PC-3 (cell line): Measurements from ENCODE around the gene APBB2. TPM values are rescaled to one million over a fixed set of nuclear protein-coding genes. Genes with fewer than 3 reads are reported as not detected.

Source experiments
- ATAC-seq: fragments of 200-7000 bp; cut with Tn5 transposase; 2 replicates; pipeline ENCODE4 v1.9.1; 2020; ENCODE audit warnings: mild to moderate bottlenecking, moderate library complexity
- BruUV-seq: library from RNA; stranded (reverse); fragments of 400-500 nt; replicated peaks from 2 replicates; lab custom pipeline; 2021; lab: Mats Ljungman, UMichigan
- CTCF ChIA-PET: fragments of 300-600 bp; sonication (Branson Sonifier 250); formaldehyde crosslinking; loops from one replicate; lab custom pipeline; 2022; ENCODE audit warnings: antibody characterized with exemption; lab: Charles Lee
- POLR2A ChIA-PET: fragments of 300-600 bp; sonication (Branson Sonifier 250); formaldehyde crosslinking; loops from one replicate; lab custom pipeline; 2022; ENCODE audit warnings: antibody characterized with exemption; ENCODE audit not compliant: unreplicated experiment; lab: Charles Lee
- DNase-seq: peaks from one replicate; pipeline ENCODE4 v3.0.0-alpha.2; 2015
- H2AFZ ChIP-seq: fragments of 300-600 bp; sonication (generic); 2 replicates; pipeline ENCODE4 v1.6.0; 2016; ENCODE audit warnings: antibody characterized with exemption, low read length
- H3F3A ChIP-seq: fragments of 300-600 bp; sonication (generic); one replicate; pipeline ENCODE4 v1.6.0; 2017; ENCODE audit warnings: antibody characterized with exemption, low read length, control low read depth, mild to moderate bottlenecking; ENCODE audit not compliant: unreplicated experiment
- H3K27ac ChIP-seq: fragments of 300-600 bp; sonication (generic); 2 replicates; pipeline ENCODE4 v1.5.1; 2016; ENCODE audit warnings: mild to moderate bottlenecking, low read length
- H3K27me3 ChIP-seq: fragments of 300-600 bp; sonication (generic); 2 replicates; pipeline ENCODE4 v1.6.1; 2016; ENCODE audit warnings: low read length, mixed read lengths
- H3K36me3 ChIP-seq: fragments of 300-600 bp; sonication (generic); 2 replicates; pipeline ENCODE4 v1.6.1; 2016; ENCODE audit warnings: low read depth, mixed run types, low read length, mixed read lengths
- H3K4me1 ChIP-seq: fragments of 300-600 bp; sonication (generic); 2 replicates; pipeline ENCODE4 v1.5.1; 2016; ENCODE audit warnings: low read length; ENCODE audit not compliant: insufficient read depth
- H3K4me2 ChIP-seq: fragments of 300-600 bp; sonication (generic); 2 replicates; pipeline ENCODE4 v1.6.0; 2016; ENCODE audit warnings: low read length
- H3K4me3 ChIP-seq: fragments of 300-600 bp; sonication (generic); 2 replicates; pipeline ENCODE4 v1.5.1; 2016; ENCODE audit warnings: mild to moderate bottlenecking, low read length, mixed read lengths
- H3K79me2 ChIP-seq: fragments of 300-600 bp; sonication (generic); 2 replicates; pipeline ENCODE4 v1.6.1; 2017; ENCODE audit warnings: low read length, mixed read lengths
- H3K9ac ChIP-seq: fragments of 300-600 bp; sonication (generic); 2 replicates; pipeline ENCODE4 v1.6.0; 2016; ENCODE audit warnings: mild to moderate bottlenecking, low read length
- H3K9me2 ChIP-seq: fragments of 300-600 bp; sonication (generic); replicated peaks from 2 replicates; pipeline ENCODE4 v1.6.1; 2016; ENCODE audit warnings: mixed run types, low read length, mixed read lengths
- H3K9me3 ChIP-seq: fragments of 300-600 bp; sonication (generic); 2 replicates; pipeline ENCODE4 v1.6.1; 2016; ENCODE audit warnings: low read length, mixed read lengths
- H4K20me1 ChIP-seq: fragments of 300-600 bp; sonication (generic); 2 replicates; pipeline ENCODE4 v1.6.1; 2016; ENCODE audit warnings: low read length, mixed read lengths
- CTCF ChIP-seq: fragments of 300-600 bp; sonication (generic); conservative IDR thresholded peaks from 2 replicates; pipeline ENCODE4 v1.5.1; 2017; ENCODE audit warnings: antibody characterized with exemption, low read depth, mild to moderate bottlenecking, low read length
- EZH2 ChIP-seq: fragments of 300-600 bp; sonication (generic); IDR thresholded peaks from one replicate; pipeline ENCODE4 v1.6.1; 2017; ENCODE audit warnings: antibody characterized with exemption, mild to moderate bottlenecking, low read length; ENCODE audit not compliant: unreplicated experiment
- EZH2phosphoT487 ChIP-seq: fragments of 300-600 bp; sonication (generic); IDR thresholded peaks from 2 replicates; pipeline ENCODE4 v1.6.1; 2018; ENCODE audit warnings: mild to moderate bottlenecking, antibody characterized with exemption, low read length, borderline replicate concordance
- intact Hi-C: fragments of 100-400 bp; cut with micrococcal nuclease; formaldehyde crosslinking; loops from 2 replicates; pipeline ENCODE4 v1.9.0; 2023
- total RNA-seq: library from RNA; depleted of rRNA; stranded (reverse); fragments of >200 nt; gene quantifications from 2 replicates; pipeline ENCODE4 v1.2.3, GENCODE V29; 2014

The APBB2 gene
- total RNA-seq, 1 experiment from 2014 or later, result 24.7 TPM

DNA sequence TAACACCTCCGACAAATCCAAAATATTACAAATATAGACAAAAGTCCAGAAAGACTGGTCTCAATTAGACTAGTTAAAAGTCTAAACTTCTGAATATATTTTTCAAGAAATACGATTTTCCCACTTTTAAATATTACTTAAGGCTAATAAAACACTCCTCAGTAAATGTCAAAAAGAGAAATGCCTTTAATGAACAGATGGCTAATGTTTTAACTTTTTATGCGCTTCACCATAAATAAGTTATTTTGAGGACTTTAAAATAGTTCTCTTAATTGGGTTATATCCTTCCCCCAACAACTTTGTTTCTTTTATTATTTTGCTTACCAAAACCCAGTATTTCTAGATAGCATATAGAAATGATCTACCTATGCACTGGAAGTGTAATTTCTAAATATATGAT lies 201.4 kb downstream of the APBB2 start:
- BruUV-seq, result no TSS peak
- Histone ChIP-seq H3K27me3 (no peaks in the 10 kb centered on the region), H3K4me2 (no peak overlapping the region), H3K4me1 (peaks cover 22% of the 10 kb centered on the region), H3K36me3 (no peaks in the 10 kb centered on the region), H3K9me3 (no peaks in the 10 kb centered on the region), H3K9ac (no peak overlapping the region), H3K9me2 (no peaks in the 10 kb centered on the region), H4K20me1 (no peaks in the 10 kb centered on the region), H2AFZ (no peak overlapping the region), H3K27ac (no peak overlapping the region), H3K4me3 (no peak overlapping the region), H3F3A (peaks cover 8% of the 10 kb centered on the region), H3K79me2 (peaks cover 7% of the 10 kb centered on the region; the same call in 1 of the 2 replicates)
- ChIA-PET POLR2A (no interaction called here), CTCF (interaction anchor here (0.6 kb wide), 1 partner anchor 60 kb away, joined by 3 read pairs; no protein-coding TSS in a partner anchor)
- TF ChIP-seq CTCF (no peak), EZH2 (no peak), EZH2phosphoT487 (no peak)
- DNase-seq (no peak), ATAC-seq (no peak)
- intact Hi-C loops, result no loop called here

DNA sequence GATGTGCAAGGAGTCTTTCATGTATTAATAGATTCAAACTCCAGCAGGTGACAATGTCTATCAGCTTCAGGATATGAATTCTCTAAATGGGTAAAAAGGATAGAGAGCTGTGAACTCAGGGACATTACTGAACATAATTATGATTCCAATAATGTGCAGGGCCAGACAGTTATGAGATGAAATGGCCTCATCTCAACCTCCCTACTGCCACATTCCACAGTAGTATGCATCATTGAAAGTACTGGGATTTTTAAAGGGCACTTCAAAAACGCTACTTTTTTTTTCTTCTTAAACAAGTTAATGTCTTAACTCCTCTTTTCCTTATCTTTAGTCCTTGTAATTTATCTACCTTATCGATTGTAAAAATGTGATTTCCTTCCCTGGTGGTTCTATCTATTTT lies 202.0 kb downstream of the APBB2 start:
- Histone ChIP-seq H3K9ac (no peak overlapping the region), H3K27me3 (no peaks in the 10 kb centered on the region), H3K27ac (no peak overlapping the region), H2AFZ (no peak overlapping the region), H3F3A (peaks cover 8% of the 10 kb centered on the region), H3K4me3 (no peak overlapping the region), H3K36me3 (no peaks in the 10 kb centered on the region), H3K9me2 (no peaks in the 10 kb centered on the region), H4K20me1 (no peaks in the 10 kb centered on the region), H3K4me2 (no peak overlapping the region), H3K79me2 (peaks cover 11% of the 10 kb centered on the region; the same call in 1 of the 2 replicates), H3K9me3 (no peaks in the 10 kb centered on the region), H3K4me1 (peaks cover 22% of the 10 kb centered on the region)
- intact Hi-C loops, result no loop called here
- BruUV-seq, result no TSS peak
- POLR2A ChIA-PET, result no interaction called here
- DNase-seq (no peak), ATAC-seq (no peak)
- CTCF ChIA-PET, result interaction anchor here (0.6 kb wide), 1 partner anchor 60 kb away, joined by 3 read pairs; no protein-coding TSS in a partner anchor
- TF ChIP-seq EZH2 (no peak), EZH2phosphoT487 (no peak), CTCF (no peak)

GRCh38 chr4:41009411-41009810 lies 204.9 kb downstream of the APBB2 start:
- no peaks in the 10 kb centered on the region for H3K9me3 ChIP-seq
- H3K79me2 ChIP-seq, result peaks cover 11% of the 10 kb centered on the region; the same call in 1 of the 2 replicates
- peaks cover 8% of the 10 kb centered on the region for H3F3A ChIP-seq
- DNase-seq (peak; percentile 81), ATAC-seq (peak; percentile 98)
- no peaks in the 10 kb centered on the region for H3K27me3 ChIP-seq
- TF ChIP-seq EZH2phosphoT487, result no peak
- no peak for TF ChIP-seq CTCF
- no peak for TF ChIP-seq EZH2
- peaks cover 22% of the 10 kb centered on the region for H3K4me1 ChIP-seq
- H3K9me2 ChIP-seq, result no peaks in the 10 kb centered on the region
- H3K9ac ChIP-seq, result no peak overlapping the region
- H3K27ac ChIP-seq, result peak overlapping the region; percentile 77
- intact Hi-C loops, result no loop called here
- peak overlapping the region; percentile 70 for H3K4me2 ChIP-seq
- H2AFZ ChIP-seq, result no peak overlapping the region
- H3K4me3 ChIP-seq, result no peak overlapping the region; the same call in 1 of the 2 replicates
- BruUV-seq, result no TSS peak
- H3K36me3 ChIP-seq, result 0 out of 2 replicates have a peak, but pooled peaks cover 2% of the 10 kb centered on the region
- H4K20me1 ChIP-seq, result no peaks in the 10 kb centered on the region
- POLR2A ChIA-PET, result interaction anchor here (0.7 kb wide), 1 partner anchor 19 kb away, joined by 3 read pairs; no protein-coding TSS in a partner anchor
- CTCF ChIA-PET, result no interaction called here
